HUES64 (cell line): ENCODE measurements around the gene PARP15.
"Not testable (repeated sequence)": the region's sequence is repeated elsewhere in the genome, so short reads cannot be mapped to it uniquely, and the experiment has no call there.

Experiments used
- H3K27ac ChIP-seq: 2 replicates; pipeline ENCODE4 v1.7.0; 2013; ENCODE audit warnings: low read depth, low read length, inconsistent platforms
- H3K27me3 ChIP-seq: 2 replicates; pipeline ENCODE4 v1.6.1; 2013; ENCODE audit warnings: mild to moderate bottlenecking, low read length; ENCODE audit not compliant: insufficient read depth
- H3K36me3 ChIP-seq: 2 replicates; pipeline ENCODE4 v1.6.1; 2013; ENCODE audit warnings: mild to moderate bottlenecking, low read length; ENCODE audit not compliant: insufficient read depth
- H3K4me1 ChIP-seq: 2 replicates; pipeline ENCODE4 v1.6.1; 2013; ENCODE audit warnings: mild to moderate bottlenecking, low read length, moderate library complexity; ENCODE audit not compliant: insufficient read depth
- H3K4me3 ChIP-seq: 2 replicates; pipeline ENCODE4 v1.5.1; 2013; ENCODE audit warnings: mild to moderate bottlenecking, low read length, moderate library complexity
- H3K9ac ChIP-seq: 2 replicates; pipeline ENCODE4 v1.6.1; 2013; ENCODE audit warnings: mild to moderate bottlenecking, low read depth, low read length
- H3K9me3 ChIP-seq: 2 replicates; pipeline ENCODE4 v1.6.1; 2013; ENCODE audit warnings: low read depth, low read length; ENCODE audit not compliant: insufficient read depth
- WGBS: fragments of 150-250, 120-280 bp; methylation state at CpG from one replicate; pipeline ENCODE4 v1.1.7; 2013; ENCODE audit warnings: missing lambda C conversion rate; 5-methylcytosine and 5-hydroxymethylcytosine counted together

PARP15 gene

GRCh38 chr3:122642935-122643334 lies 65.5 kb downstream of the PARP15 start:
- Histone ChIP-seq H3K27ac (no peak overlapping the region), H3K9me3 (no peaks in the 10 kb centered on the region), H3K4me1 (peaks cover 4% of the 10 kb centered on the region; the same call in 1 of the 2 replicates), H3K27me3 (no peaks in the 10 kb centered on the region; the same call in 1 of the 2 replicates), H3K9ac (no peak overlapping the region), H3K36me3 (no peaks in the 10 kb centered on the region), H3K4me3 (no peak overlapping the region)
- WGBS: 88% methylated on average over 2 of the region's 2 CpGs

GRCh38 chr3:122646146-122646988 lies 68.9 kb downstream of the PARP15 start:
- H3K9ac ChIP-seq: no peak overlapping the region
- H3K36me3 ChIP-seq: no peaks in the 10 kb centered on the region
- H3K27ac ChIP-seq: no peak overlapping the region
- H3K9me3 ChIP-seq: no peaks in the 10 kb centered on the region
- 80% methylated on average over 5 of the region's 5 CpGs for WGBS
- H3K4me3 ChIP-seq: no peak overlapping the region
- H3K4me1 ChIP-seq: peaks cover 4% of the 10 kb centered on the region; the same call in 1 of the 2 replicates
- no peaks in the 10 kb centered on the region; the same call in 1 of the 2 replicates for H3K27me3 ChIP-seq

- not testable (repeated sequence) for H3K27me3 ChIP-seq, H3K27ac ChIP-seq, H3K36me3 ChIP-seq, H3K4me3 ChIP-seq, H3K9me3 ChIP-seq, H3K9ac ChIP-seq, H3K4me1 ChIP-seq
- 77% methylated on average over 11 of the region's 11 CpGs for WGBS
These were observed 73.9 kb downstream of the PARP15 start for GRCh38 chr3:122651233-122651907.

- not testable (repeated sequence) for H3K36me3 ChIP-seq, H3K9ac ChIP-seq, H3K27me3 ChIP-seq, H3K4me3 ChIP-seq, H3K27ac ChIP-seq, H3K4me1 ChIP-seq, H3K9me3 ChIP-seq
- WGBS: 89% methylated on average over 6 of the region's 6 CpGs
These were observed 74.5 kb downstream of the PARP15 start for GRCh38 chr3:122651962-122652361.

- not testable (repeated sequence) for H3K36me3 ChIP-seq, H3K9me3 ChIP-seq
- whole genome bisulfite sequencing: 94% methylated on average over 4 of the region's 4 CpGs
These were observed 80.9 kb downstream of the PARP15 start for GRCh38 chr3:122658336-122658735.

GRCh38 chr3:122660297-122660974 lies 83.0 kb downstream of the PARP15 start:
- H3K27me3 ChIP-seq: no peaks in the 10 kb centered on the region
- H3K4me3 ChIP-seq: no peak overlapping the region
- no peak overlapping the region for H3K9ac ChIP-seq
- no peak overlapping the region for H3K27ac ChIP-seq
- no peaks in the 10 kb centered on the region for H3K9me3 ChIP-seq
- H3K4me1 ChIP-seq: peaks cover 4% of the 10 kb centered on the region; the same call in 1 of the 2 replicates
- no peaks in the 10 kb centered on the region for H3K36me3 ChIP-seq
- WGBS: 66% methylated on average over 13 of the region's 14 CpGs

More at GRCh38 chr3:122658336-122658735, 80.9 kb downstream of the PARP15 start:
- H3K27ac ChIP-seq, H3K9ac ChIP-seq, H3K27me3 ChIP-seq, H3K4me3 ChIP-seq, H3K4me1 ChIP-seq: not testable (repeated sequence)

GRCh38 chr3:122661633-122662032 lies 84.2 kb downstream of the PARP15 start:
- no peak overlapping the region for H3K4me3 ChIP-seq
- H3K9me3 ChIP-seq: no peaks in the 10 kb centered on the region
- H3K36me3 ChIP-seq: no peaks in the 10 kb centered on the region
- peaks cover 4% of the 10 kb centered on the region; the same call in 1 of the 2 replicates for H3K4me1 ChIP-seq
- no peaks in the 10 kb centered on the region for H3K27me3 ChIP-seq
- 90% methylated on average over 13 of the region's 13 CpGs for WGBS
- H3K27ac ChIP-seq: no peak overlapping the region
- H3K9ac ChIP-seq: no peak overlapping the region

GRCh38 chr3:122662505-122662904 lies 85.1 kb downstream of the PARP15 start:
- WGBS: 86% methylated on average over 2 of the region's 2 CpGs
- peaks cover 4% of the 10 kb centered on the region; the same call in 1 of the 2 replicates for H3K4me1 ChIP-seq
- H3K4me3 ChIP-seq: no peak overlapping the region
- H3K27me3 ChIP-seq: no peaks in the 10 kb centered on the region
- H3K36me3 ChIP-seq: no peaks in the 10 kb centered on the region
- no peak overlapping the region for H3K27ac ChIP-seq
- H3K9ac ChIP-seq: no peak overlapping the region
- no peaks in the 10 kb centered on the region for H3K9me3 ChIP-seq

GRCh38 chr3:122665226-122665786 lies 87.9 kb downstream of the PARP15 start:
- H3K4me3 ChIP-seq: no peak overlapping the region
- WGBS: 88% methylated on average over 3 of the region's 4 CpGs
- H3K9me3 ChIP-seq: no peaks in the 10 kb centered on the region

GRCh38 chr3:122665881-122666280 lies 88.4 kb downstream of the PARP15 start:
- Histone ChIP-seq H3K4me1 (no peaks in the 10 kb centered on the region; the same call in 1 of the 2 replicates), H3K36me3 (no peaks in the 10 kb centered on the region), H3K27ac (no peak overlapping the region), H3K4me3 (no peak overlapping the region), H3K9me3 (no peaks in the 10 kb centered on the region), H3K27me3 (no peaks in the 10 kb centered on the region), H3K9ac (no peak overlapping the region)

More at GRCh38 chr3:122665226-122665786, 87.9 kb downstream of the PARP15 start:
- Histone ChIP-seq H3K27me3 (no peaks in the 10 kb centered on the region), H3K4me1 (peaks cover 2% of the 10 kb centered on the region; the same call in 1 of the 2 replicates), H3K9ac (no peak overlapping the region), H3K36me3 (no peaks in the 10 kb centered on the region), H3K27ac (no peak overlapping the region)
